NCI-H2107 treated with DMSO at 0.1 percent for 48 hours (cell line): ENCODE measurements around the gene AFAP1L2.

ENCODE experiments used
- DNase-seq: peaks from one replicate; lab custom pipeline; 2025; ENCODE audit not compliant: unreplicated experiment; lab: John Stamatoyannopoulos, UW

The AFAP1L2 gene

DNA sequence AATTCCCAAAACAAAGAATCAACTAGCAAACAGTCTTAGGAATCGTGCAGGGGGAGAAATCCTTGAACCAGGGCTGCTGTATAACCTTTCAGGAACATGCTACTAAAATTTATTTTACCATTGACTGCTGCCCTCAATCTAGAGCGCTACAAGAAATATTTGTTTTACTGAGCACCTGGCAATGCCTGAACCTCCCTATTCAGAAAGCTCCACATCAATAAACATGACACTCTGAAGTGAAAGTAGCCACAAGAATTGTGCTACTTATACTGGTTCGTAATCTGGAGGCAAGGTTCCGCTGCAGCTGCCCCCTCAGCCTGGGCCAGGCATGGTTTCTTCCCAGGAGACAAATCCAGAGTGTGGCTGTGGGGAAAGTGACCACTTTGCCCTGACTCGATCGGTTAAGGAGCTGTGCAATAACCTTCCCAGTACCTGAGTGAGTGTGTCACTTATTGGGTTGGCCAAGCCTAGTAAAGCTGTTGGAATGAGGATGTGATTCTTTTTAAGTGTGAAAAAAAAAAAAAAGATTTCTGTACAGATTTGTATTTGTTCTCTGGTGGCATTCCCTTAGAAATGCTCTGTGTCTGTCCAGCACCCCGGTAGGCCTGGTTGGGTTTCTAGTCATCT, 157.5 kb downstream of the AFAP1L2 start:
- no peak for DNase-seq

DNA sequence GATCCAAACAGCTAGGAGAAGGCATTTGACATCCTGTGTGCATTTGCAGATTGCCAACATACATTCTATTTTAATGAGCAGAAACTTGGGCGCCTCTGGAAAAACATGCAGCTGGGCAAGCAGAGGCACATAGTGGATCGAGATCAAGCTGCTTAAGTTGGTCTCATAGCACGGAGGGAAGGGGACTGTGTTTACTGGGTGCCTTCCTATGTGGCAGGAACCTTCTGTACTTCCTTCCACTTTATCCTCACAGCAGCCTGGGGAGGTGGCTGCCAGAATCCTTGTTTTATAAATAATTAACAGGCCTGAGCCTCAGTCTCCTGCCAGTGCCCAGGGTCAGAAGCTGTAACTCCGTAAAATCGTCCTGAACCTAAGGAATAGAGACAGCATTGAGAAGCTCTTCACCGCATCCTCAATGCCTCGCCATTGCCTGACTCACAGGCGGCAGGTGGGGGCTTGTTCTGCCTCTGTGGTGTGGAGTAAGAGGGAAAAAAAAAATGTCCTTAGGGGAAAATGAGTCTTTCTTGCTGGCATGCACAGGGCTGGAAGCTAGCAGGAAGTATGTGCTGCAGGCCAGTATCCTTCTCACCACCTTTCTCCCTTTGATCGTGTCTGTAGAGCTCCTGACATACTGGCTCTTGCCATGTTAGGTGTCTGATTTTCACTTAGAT, 159.0 kb downstream of the AFAP1L2 start:
- no peak for DNase-seq
